ENCODE results near the gene RESP18.
"Not testable (repeated sequence)": the region's sequence is repeated elsewhere in the genome, so short reads cannot be mapped to it uniquely, and the experiment has no call there.

Gene RESP18

GRCh38 chr2:219325136-219325535, 7.4 kb downstream of the RESP18 start:
- DNase-seq: no peak

- DNase-seq: no peak
Measured at GRCh38 chr2:219323434-219323833, 9.1 kb downstream of the RESP18 start.

GRCh38 chr2:219314804-219315468, 17.6 kb downstream of the RESP18 start:
- no peak for DNase-seq

- not testable (repeated sequence) for DNase-seq
Measured at GRCh38 chr2:219312683-219313263, 19.8 kb downstream of the RESP18 start.

GRCh38 chr2:219309278-219309677, 23.3 kb downstream of the RESP18 start, which contains the start of gene PTPRN:
PTPRN (minus strand) TSS chr2:219309401; CDS start chr2:219309332, 69 bp downstream.
- peak; percentile 18 for DNase-seq

GRCh38 chr2:219308142-219309101, 24.1 kb downstream of the RESP18 start:
- DNase-seq: peak; percentile 30

GRCh38 chr2:219306047-219306446, 26.5 kb downstream of the RESP18 start:
- DNase-seq: no peak

- no peak for DNase-seq
Measured at GRCh38 chr2:219304223-219304622, 28.3 kb downstream of the RESP18 start.

- DNase-seq: no peak
Measured at GRCh38 chr2:219302412-219302968, 30.1 kb downstream of the RESP18 start.

GRCh38 chr2:219300022-219300421, 32.5 kb downstream of the RESP18 start:
- no peak for DNase-seq

- no peak for DNase-seq
Measured at GRCh38 chr2:219299372-219299760, 33.2 kb downstream of the RESP18 start.

GRCh38 chr2:219298759-219299371, 33.7 kb downstream of the RESP18 start:
- DNase-seq: peak; percentile 44

- DNase-seq: no peak
Measured at GRCh38 chr2:219297766-219298456, 34.6 kb downstream of the RESP18 start.

- DNase-seq: no peak
Measured at GRCh38 chr2:219296631-219297391, 35.7 kb downstream of the RESP18 start.

GRCh38 chr2:219296142-219296541, 36.4 kb downstream of the RESP18 start:
- no peak for DNase-seq

GRCh38 chr2:219294356-219295351, 37.9 kb downstream of the RESP18 start:
- DNase-seq: peak; percentile 9

- DNase-seq: no peak
Measured at GRCh38 chr2:219293736-219294231, 38.8 kb downstream of the RESP18 start.

- DNase-seq: no peak
Measured at GRCh38 chr2:219292616-219293015, 39.9 kb downstream of the RESP18 start.

GRCh38 chr2:219291910-219292490, 40.5 kb downstream of the RESP18 start:
- DNase-seq: no peak
